SK-N-MC (cell line): ENCODE measurements around the gene AGMAT.

Experiments used
- EZH2 ChIP-seq: fragments of 200-600 bp; sonication (generic); IDR thresholded peaks from one replicate; pipeline ENCODE4 v1.6.1; 2017; ENCODE audit warnings: antibody characterized with exemption
- FOXP2 ChIP-seq: optimal IDR thresholded peaks from 2 replicates; pipeline ENCODE3; 2011; ENCODE audit warnings: mild to moderate bottlenecking, moderate library complexity; ENCODE audit not compliant: insufficient read depth; ENCODE audit errors: extremely low read length, control extremely low read depth
- POLR2AphosphoS5 ChIP-seq: IDR thresholded peaks from 2 replicates; pipeline ENCODE4 v1.6.1; 2012; ENCODE audit warnings: mild to moderate bottlenecking, low read depth, low read length, borderline replicate concordance

GRCh38 chr1:15626269-15626950 lies 41.6 kb upstream of the AGMAT start:
- TF ChIP-seq EZH2 (no peak), POLR2AphosphoS5 (no peak), FOXP2 (no peak)
